ENCODE results near the gene PDIA3.
"Not testable (repeated sequence)": the region's sequence is repeated elsewhere in the genome, so short reads cannot be mapped to it uniquely, and the experiment has no call there.

PDIA3 gene

GRCh38 chr15:43723151-43723550, 23.1 kb upstream of the PDIA3 start:
- no peaks in the 10 kb centered on the region for H3K4me1 ChIP-seq (ENCODE audit: insufficient read depth, low read length)
- H3K79me2 ChIP-seq (ENCODE audit: insufficient read depth, low read length), result no peaks in the 10 kb centered on the region
- H3K27me3 ChIP-seq (ENCODE audit: insufficient read depth, low read length, poor library complexity), result no peaks in the 10 kb centered on the region
- no peak for ATAC-seq (ENCODE audit: insufficient read depth, low read depth)
- no peak overlapping the region for H3K27ac ChIP-seq (ENCODE audit: low read length)
- no peaks in the 10 kb centered on the region for H3K36me3 ChIP-seq (ENCODE audit: insufficient read depth, low read length)
- H3K4me2 ChIP-seq (ENCODE audit: insufficient read depth, low read length), result no peak overlapping the region
- H3K9ac ChIP-seq (ENCODE audit: low read depth, low read length), result no peak overlapping the region
- no peak overlapping the region for H2AFZ ChIP-seq (ENCODE audit: low read depth, low read length)
- TF ChIP-seq EZH2 (IDR thresholded peaks at IDR 0.05; ENCODE audit: borderline replicate concordance, low read depth, low read length, severe bottlenecking), result no peak
- no peak for TF ChIP-seq CTCF (IDR thresholded peaks at IDR 0.05; ENCODE audit: borderline replicate concordance, extremely low read depth, low read length, poor library complexity, severe bottlenecking)
- no peaks in the 10 kb centered on the region for H3K9me3 ChIP-seq (ENCODE audit: insufficient read depth, low read length, severe bottlenecking)
- no peak overlapping the region for H3K4me3 ChIP-seq (ENCODE audit: low read depth in 1 of 2, low read length in 2 of 2)
- H4K20me1 ChIP-seq (ENCODE audit: insufficient read depth, low read length), result no peaks in the 10 kb centered on the region
- DNase-seq, result no peak

GRCh38 chr15:43726306-43726705, 19.9 kb upstream of the PDIA3 start:
- not testable (repeated sequence) for H3K4me2 ChIP-seq (ENCODE audit: insufficient read depth, low read length); H3K27ac ChIP-seq (ENCODE audit: low read length); H3K4me3 ChIP-seq (ENCODE audit: low read depth in 1 of 2, low read length in 2 of 2); H3K36me3 ChIP-seq (ENCODE audit: insufficient read depth, low read length); H3K4me1 ChIP-seq (ENCODE audit: insufficient read depth, low read length); H3K9me3 ChIP-seq (ENCODE audit: insufficient read depth, low read length, severe bottlenecking); H3K27me3 ChIP-seq (ENCODE audit: insufficient read depth, low read length, poor library complexity); H4K20me1 ChIP-seq (ENCODE audit: insufficient read depth, low read length); H2AFZ ChIP-seq (ENCODE audit: low read depth, low read length); ATAC-seq (ENCODE audit: insufficient read depth, low read depth); H3K9ac ChIP-seq (ENCODE audit: low read depth, low read length); DNase-seq; H3K79me2 ChIP-seq (ENCODE audit: insufficient read depth, low read length)

GRCh38 chr15:43728053-43728725, 18.0 kb upstream of the PDIA3 start:
- not testable (repeated sequence) for H2AFZ ChIP-seq (ENCODE audit: low read depth, low read length); DNase-seq; ATAC-seq (ENCODE audit: insufficient read depth, low read depth); H3K9ac ChIP-seq (ENCODE audit: low read depth, low read length); H3K27ac ChIP-seq (ENCODE audit: low read length); H3K4me3 ChIP-seq (ENCODE audit: low read depth in 1 of 2, low read length in 2 of 2); H3K4me2 ChIP-seq (ENCODE audit: insufficient read depth, low read length); H3K4me1 ChIP-seq (ENCODE audit: insufficient read depth, low read length); H4K20me1 ChIP-seq (ENCODE audit: insufficient read depth, low read length); H3K27me3 ChIP-seq (ENCODE audit: insufficient read depth, low read length, poor library complexity); H3K9me3 ChIP-seq (ENCODE audit: insufficient read depth, low read length, severe bottlenecking); H3K79me2 ChIP-seq (ENCODE audit: insufficient read depth, low read length); H3K36me3 ChIP-seq (ENCODE audit: insufficient read depth, low read length)

GRCh38 chr15:43735416-43735815, 10.8 kb upstream of the PDIA3 start:
- no peaks in the 10 kb centered on the region for H4K20me1 ChIP-seq (ENCODE audit: insufficient read depth, low read length)
- H3K36me3 ChIP-seq (ENCODE audit: insufficient read depth, low read length), result no peaks in the 10 kb centered on the region
- H3K79me2 ChIP-seq (ENCODE audit: insufficient read depth, low read length), result no peaks in the 10 kb centered on the region
- H3K4me1 ChIP-seq (ENCODE audit: insufficient read depth, low read length), result no peaks in the 10 kb centered on the region
- H2AFZ ChIP-seq (ENCODE audit: low read depth, low read length), result no peak overlapping the region; the same call in 1 of the 2 replicates
- DNase-seq (no peak), ATAC-seq (ENCODE audit: insufficient read depth, low read depth) (no peak)
- no peak overlapping the region for H3K27ac ChIP-seq (ENCODE audit: low read length)
- no peaks in the 10 kb centered on the region for H3K27me3 ChIP-seq (ENCODE audit: insufficient read depth, low read length, poor library complexity)
- no peak overlapping the region for H3K4me2 ChIP-seq (ENCODE audit: insufficient read depth, low read length)
- H3K9me3 ChIP-seq (ENCODE audit: insufficient read depth, low read length, severe bottlenecking), result no peaks in the 10 kb centered on the region
- TF ChIP-seq CTCF (IDR thresholded peaks at IDR 0.05; ENCODE audit: borderline replicate concordance, extremely low read depth, low read length, poor library complexity, severe bottlenecking), result no peak
- TF ChIP-seq EZH2 (IDR thresholded peaks at IDR 0.05; ENCODE audit: borderline replicate concordance, low read depth, low read length, severe bottlenecking), result no peak
- no peak overlapping the region for H3K4me3 ChIP-seq (ENCODE audit: low read depth in 1 of 2, low read length in 2 of 2)
- H3K9ac ChIP-seq (ENCODE audit: low read depth, low read length), result no peak overlapping the region

- Histone ChIP-seq H3K4me2 (ENCODE audit: insufficient read depth, low read length) (peak overlapping the region; percentile 79), H3K79me2 (ENCODE audit: insufficient read depth, low read length) (peaks cover 60% of the 10 kb centered on the region), H3K36me3 (ENCODE audit: insufficient read depth, low read length) (peaks cover 14% of the 10 kb centered on the region), H3K27ac (ENCODE audit: low read length) (peak overlapping the region; percentile 84), H3K9ac (ENCODE audit: low read depth, low read length) (peak overlapping the region; percentile 92), H3K4me3 (ENCODE audit: low read depth in 1 of 2, low read length in 2 of 2) (peak overlapping the region; percentile 79 to 91), H2AFZ (ENCODE audit: low read depth, low read length) (peak overlapping the region; percentile 81; the same call in 1 of the 2 replicates), H4K20me1 (ENCODE audit: insufficient read depth, low read length) (peaks cover 29% of the 10 kb centered on the region; the same call in 1 of the 2 replicates), H3K4me1 (ENCODE audit: insufficient read depth, low read length) (peaks cover 42% of the 10 kb centered on the region)
- not testable (repeated sequence) for H3K9me3 ChIP-seq (ENCODE audit: insufficient read depth, low read length, severe bottlenecking); DNase-seq; H3K27me3 ChIP-seq (ENCODE audit: insufficient read depth, low read length, poor library complexity)
- peak; percentile 34 for ATAC-seq (ENCODE audit: insufficient read depth, low read depth)
These were observed 668 bp downstream of the PDIA3 start for GRCh38 chr15:43746903-43747309.

Measured in DND-41 (cell line).